GM19452 (cell line): ENCODE data around the gene COL5A3.
"Not testable (repeated sequence)": the region's sequence is repeated elsewhere in the genome, so short reads cannot be mapped to it uniquely, and the experiment has no call there.

ENCODE experiments used
- ATAC-seq: cut with Tn5 transposase; IDR thresholded peaks from one replicate; pipeline ENCODE4 v1.9.1; 2021; ENCODE audit not compliant: unreplicated experiment

COL5A3 gene

GRCh38 chr19:9940778-9941177, 69.5 kb downstream of the COL5A3 start:
- no peak for ATAC-seq

DNA sequence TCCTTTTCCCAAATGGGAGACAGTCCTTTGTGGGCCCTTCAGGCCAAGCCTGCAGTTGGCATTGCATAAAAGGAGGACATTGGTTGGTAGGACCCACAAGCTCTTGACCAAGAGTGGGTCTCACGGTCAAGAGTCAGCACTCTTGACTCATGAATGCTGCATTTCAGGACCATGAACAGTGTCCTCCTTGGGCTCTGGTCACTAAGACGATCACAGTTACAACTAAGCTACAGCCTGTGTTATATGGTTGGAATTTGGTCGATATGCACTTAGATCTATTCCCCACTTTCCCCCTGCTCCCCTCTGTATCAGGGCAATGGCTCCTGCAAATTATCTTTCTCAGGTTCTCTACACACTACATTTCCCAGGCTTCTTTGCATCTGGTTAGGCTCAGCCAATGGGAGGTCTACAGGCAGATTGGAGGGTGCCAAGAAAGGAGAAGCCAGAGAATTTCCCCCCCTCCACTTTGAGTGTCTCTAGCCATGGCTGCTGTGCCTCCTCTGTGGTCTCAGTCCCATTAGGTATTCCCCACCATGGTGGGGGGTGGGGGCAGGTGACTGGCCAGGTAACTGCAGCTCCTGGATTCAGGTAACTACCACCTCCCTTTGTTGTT, 70.9 kb downstream of the COL5A3 start:
- no peak for ATAC-seq

GRCh38 chr19:9937001-9937411, 73.3 kb downstream of the COL5A3 start:
- no peak for ATAC-seq

- no peak for ATAC-seq
Observed at GRCh38 chr19:9936326-9937000, 73.8 kb downstream of the COL5A3 start, which contains the start of gene OLFM2. Gene OLFM2 (minus strand): TSS chr19:9936515. CDS start chr19:9936366, 149 bp downstream.

GRCh38 chr19:9935506-9936325, 74.6 kb downstream of the COL5A3 start:
- no peak for ATAC-seq

DNA sequence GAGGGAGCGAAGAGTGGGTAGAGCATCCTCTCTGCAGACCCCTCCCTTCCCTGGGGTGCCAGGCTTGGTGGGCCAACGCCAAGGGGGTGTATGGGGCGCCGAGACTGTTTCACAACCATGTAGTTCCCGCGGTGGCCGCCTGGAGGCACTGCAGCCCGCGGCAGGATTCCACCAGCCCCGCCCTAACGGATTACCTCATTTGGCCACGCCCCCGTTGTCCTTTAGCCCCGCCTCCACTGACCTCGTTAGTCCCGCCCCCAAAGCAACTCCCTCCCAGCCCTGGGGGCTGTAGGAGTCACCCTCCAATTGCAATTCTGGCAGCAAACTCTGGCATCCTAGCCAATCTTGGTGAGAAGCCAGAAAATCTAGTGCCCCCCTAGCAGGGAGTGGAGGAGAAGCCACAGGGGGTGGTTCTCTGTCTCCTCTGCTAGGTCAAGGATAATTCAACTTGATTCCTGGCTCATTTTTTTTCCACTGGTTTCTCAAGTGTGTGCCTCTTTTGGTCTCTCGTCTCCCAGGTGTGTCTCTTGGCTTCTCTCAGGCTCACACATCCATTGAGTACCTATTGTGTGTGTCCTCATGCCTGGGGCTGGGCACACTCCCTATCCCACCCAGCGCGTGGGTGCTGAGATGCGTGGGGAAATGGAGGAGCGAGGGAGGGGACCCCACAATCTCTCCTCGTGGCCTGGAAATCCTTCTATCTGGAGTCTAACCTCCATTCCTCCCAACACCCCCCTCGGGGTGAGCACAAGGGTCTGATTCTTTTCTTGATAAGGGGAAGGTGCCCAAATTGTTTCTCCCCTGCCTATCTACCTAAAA, 76.0 kb downstream of the COL5A3 start:
- no peak for ATAC-seq

- ATAC-seq = no peak
Observed at GRCh38 chr19:9932835-9933234, 77.5 kb downstream of the COL5A3 start.

- ATAC-seq = no peak
Observed at GRCh38 chr19:9931629-9932028, 78.7 kb downstream of the COL5A3 start.

DNA sequence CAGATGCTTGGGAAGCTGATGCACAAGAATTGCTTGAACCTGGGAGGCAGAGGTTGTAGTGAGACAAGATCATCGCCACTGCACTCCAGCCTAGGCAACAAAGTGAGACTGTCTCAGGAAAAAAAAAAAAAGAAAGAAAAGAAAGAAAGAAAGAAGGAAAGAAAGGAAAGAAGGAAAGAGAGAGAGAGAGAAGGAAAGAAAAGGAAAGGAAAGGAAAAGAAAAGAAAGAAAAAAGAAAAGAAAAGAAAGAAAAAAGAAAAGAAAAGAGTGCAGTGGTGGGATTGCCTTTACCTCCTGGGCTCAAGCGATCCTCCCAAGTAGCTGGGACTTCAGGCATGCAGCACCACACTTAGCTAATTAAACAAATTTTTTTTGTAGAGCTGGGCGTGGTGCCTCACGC, 86.9 kb downstream of the COL5A3 start:
- ATAC-seq = no peak

- not testable (repeated sequence) for ATAC-seq
Observed at GRCh38 chr19:9922782-9923379, 87.4 kb downstream of the COL5A3 start.

DNA sequence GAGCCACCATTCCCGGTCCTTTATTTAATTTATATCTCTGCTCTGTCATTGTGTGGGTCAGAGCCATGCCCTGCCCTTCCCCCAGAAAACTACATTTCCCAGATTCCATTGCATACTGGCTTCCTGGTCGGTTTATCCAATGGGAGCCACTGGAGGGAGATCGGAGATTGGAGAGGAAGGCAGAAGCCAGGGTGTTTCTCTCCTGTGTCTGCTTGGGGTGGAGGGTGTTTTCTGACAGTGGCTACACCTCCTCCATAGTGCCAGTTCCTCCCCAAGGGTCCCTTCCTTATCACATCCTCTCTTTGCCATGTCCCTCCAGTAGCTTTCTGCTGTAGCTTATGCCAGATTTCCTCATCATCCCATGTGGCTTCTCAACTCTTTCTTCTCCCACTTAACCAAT, 93.0 kb downstream of the COL5A3 start:
- no peak for ATAC-seq

DNA sequence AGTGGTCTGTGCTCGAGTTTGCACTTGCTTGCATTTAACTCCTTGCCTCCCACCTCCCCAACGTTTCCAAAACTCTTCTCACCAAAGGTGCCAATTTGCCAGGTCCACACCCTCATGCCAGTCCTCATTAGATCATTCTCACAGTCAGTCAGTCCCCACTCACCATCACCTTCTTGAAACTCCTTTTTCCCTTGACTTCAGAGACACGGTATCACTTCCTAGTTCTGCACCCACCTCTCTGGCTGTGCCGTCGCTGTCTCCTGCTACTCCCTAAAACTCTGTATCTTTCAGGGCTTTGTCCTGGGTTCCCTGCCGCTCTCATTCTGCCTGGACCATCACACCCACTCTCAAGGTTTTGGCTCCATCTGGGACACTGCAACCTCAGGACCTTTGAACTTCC, 93.6 kb downstream of the COL5A3 start:
- ATAC-seq = no peak

DNA sequence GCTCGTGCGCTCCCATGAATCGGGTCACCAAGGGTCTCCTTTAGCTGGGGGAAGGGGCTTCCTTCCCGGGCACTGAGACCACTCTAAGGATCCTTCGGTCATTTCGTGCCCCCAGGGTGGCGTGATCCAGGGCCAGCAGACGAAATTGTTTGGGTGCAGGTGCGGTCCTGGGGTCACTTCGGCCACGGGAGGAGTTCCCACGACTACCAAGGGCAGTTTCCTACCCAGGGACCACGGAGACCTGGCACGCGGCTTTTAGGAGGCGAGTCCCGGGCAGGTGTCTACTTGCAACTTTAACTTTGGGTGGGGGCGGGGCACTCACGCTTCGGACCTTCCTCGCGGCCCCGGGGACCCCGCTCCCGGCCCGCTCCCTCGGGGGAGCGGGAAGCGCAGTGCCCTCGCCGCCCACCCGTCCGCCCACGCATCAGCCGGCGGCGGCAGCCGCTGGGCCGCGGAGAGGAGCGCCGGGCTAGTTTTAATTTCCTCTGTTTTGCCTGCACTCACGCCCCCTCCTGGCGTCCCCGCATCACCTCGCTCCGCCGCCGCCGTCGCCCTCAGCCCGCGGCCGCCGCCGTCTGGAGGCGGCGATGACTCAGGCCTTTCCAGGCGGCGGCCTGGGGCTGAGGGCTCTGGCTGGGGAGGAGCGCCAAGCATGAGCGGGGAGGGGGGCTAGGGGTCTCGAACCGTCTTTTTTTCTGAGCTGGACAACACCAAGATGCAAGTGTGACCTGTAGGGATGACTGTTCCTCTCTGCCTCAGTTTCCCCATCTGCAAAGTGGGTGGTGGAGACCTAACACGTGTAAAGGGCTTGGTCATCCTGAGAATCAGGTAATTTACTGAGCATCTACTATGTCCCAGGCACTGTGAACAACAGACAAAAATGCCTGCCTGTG, 95.7 kb downstream of the COL5A3 start:
- ATAC-seq = no peak

GRCh38 chr19:9914001-9914314, 96.3 kb downstream of the COL5A3 start:
- no peak for ATAC-seq

DNA sequence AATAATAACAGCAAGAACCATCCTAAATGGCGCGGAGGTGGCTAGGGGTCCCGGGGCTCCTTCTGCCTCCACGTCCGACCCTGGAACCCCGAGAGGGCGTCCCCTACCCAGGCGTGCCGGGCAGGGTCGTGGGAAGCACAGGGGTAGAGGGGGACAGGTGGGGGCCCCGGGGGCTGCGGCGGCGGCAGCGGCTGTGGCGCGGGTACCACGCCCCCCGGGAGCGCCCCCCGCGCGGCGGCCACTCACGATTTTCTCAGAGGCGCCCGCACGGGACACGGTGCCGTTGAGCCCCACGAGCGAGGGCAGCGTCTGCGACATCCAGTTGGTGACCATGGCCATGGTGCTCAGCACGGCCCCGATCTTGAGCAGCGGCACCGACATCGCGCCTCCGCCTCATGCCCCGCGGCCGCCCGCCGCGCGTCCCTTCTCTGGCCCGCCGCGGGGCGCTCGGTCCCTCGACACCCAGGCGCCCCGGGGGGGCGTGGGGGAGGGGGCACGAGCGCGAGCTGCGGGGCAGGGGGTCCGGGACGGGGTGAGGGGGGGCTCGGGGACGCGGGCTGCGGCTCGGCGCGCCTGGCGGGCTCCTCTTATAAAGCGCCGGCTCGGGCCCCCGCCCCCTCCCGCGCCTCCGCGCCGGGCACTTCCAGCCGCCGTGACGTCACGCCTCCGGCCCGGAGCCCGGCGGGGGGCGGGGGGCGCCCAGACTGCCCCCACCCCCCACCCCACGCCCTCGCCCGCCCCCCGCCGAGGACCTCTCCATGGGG, 96.9 kb downstream of the COL5A3 start:
- no peak for ATAC-seq

DNA sequence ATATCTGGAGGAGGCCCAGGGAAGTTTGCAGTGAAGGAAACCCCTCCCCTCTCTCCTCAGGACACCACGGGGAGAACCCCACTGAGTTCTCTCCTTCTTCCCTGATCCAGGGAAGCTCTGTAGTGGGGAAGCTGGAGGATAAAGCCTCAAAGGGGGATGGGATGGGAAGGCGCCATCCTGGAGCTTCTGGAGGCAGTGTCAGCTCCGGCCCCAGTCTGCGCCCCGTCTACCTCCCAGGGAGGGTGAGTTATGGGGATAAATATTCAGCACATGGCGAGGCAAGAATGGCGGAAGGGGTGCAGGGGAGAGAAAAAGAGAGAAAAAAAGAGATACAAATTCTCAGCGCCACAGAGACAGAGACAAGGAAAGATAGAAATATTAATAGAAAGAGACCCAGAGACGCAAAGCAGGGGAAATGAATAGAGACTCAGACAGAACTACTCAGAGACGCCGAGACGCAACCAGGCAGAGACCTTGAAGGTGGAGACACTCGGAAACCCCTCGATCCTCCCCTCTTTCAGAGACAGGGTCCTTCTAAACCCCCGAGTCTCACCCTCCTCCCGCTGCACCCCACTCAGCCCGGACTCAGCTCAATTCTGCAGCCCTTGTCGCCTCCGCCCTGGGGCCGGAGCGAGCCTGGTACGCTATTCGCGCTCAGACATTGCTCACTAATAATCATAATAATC, 97.6 kb downstream of the COL5A3 start:
- ATAC-seq = no peak

DNA sequence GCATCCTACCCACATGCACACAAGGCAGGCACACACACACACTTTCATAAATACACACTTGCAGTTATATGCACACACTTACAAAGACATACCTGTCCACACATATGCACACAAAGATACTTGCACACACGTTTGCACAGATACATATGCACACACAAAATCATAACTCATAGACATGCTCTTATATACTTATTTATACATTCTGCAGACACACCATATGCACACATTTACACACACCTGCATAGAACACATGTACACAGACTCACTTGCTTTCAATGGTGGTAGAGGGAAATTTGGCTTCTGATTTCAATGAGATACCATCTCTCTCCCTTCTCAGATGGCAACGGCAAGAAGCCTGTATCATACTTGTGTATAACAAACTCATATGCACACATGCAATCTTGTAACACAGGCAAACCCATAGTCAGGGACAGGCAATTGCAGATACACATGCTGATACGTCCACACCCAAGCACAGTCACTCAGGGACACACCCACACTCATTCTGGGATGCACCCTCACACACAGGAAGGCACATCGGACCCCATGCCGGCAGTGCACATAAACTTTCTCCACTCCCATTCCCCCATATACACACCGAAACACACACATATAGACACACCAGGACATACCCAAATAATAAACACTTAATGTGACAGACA, 98.6 kb downstream of the COL5A3 start:
- ATAC-seq = no peak

DNA sequence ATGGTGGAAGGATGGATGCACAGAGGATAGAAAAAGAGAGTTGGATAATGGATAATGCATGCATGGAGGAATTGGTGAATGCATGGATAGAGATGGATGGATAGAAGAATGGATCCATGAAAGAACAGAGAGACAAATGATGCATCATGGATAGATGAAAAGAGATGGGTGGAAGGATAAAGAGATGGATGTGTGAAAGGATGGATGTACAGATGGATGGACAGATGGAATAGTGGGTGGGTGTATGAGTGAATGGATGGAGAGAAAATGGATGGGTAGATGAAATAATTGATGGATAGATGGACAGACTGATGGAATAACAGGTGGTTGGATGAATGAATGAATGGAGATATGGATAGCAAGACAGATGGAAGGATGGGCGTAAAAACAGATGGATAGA, 99.7 kb downstream of the COL5A3 start:
- ATAC-seq = no peak
